Heart left ventricle (tissue), 13 donors: ENCODE measurements around the gene IFIT3.

Experiments
- CTCF ChIP-seq, 12 donors: fragments of 200-600 bp; sonication (generic) in 4 of 12; IDR thresholded peaks; one replicate each; pipeline versions ENCODE4 v1.5.0 to v1.8.0; 2018 to 2022; ENCODE audit warnings: antibody characterized with exemption in 12 of 12, mild to moderate bottlenecking in 5 of 12
- POLR2A ChIP-seq, 2 donors: fragments of 450-650 bp; IDR thresholded peaks; one replicate each; pipeline ENCODE4 v1.6.1; 2017; ENCODE audit warnings: antibody characterized with exemption in 2 of 2, mild to moderate bottlenecking in 2 of 2, moderate library complexity in 2 of 2
- donor health status: ischemic (EF 13 %, LVEDD 7.1; RV severe dilation, severe dysfunction).
- donor health status: DM: no; HTN: yes; CAD: no.
- donor health status: DM: no; HTN: no; CAD: no.
- donor health status: ischemic (EF 25% LVEDD 6.9; RV normal size, moderate dysfunction).
- donor health status: ischemic (EF 25% LVEDD 5.7; RV mildly dilated, moderate dysfunction).
- donor health status: ischemic (EF 35%, LVEDD 5.7; RV mildly dilated, moderate dysfunction).
- donor health status: nonischemic (EF 11% LVEDD 7.7; RV severe dilation, severe dysfunction).
- donor health status: DM: yes; HTN: yes; CAD: no.
- donor health status: PGD.
- donor health status: ischemic (EF 29% LVEDD 5.4; RV normal size, mild dysfunction).
- donor health status: nonischemic (EF 23%, LVEDD 6.1; RV moderate dilation, normal function).

DNA sequence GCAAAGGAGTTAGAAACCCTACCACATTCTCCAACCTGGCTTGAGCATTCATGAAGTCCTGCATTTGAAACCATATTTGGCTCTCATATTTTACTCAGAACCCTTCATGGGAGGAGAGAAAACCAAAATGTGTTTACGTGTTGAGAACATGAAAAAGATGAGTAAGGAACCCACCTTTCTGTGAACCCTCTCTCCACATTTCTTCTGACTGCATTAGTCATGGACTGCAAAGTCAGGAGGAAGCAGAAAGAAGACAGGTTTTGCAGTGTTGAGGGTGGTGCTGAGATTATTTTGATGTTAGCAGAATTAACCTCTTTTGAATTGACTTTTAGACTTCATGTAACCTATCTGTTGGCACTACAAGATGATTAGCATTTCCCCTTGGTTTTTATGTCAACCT lies 55.0 kb downstream of the IFIT3 start:
- TF ChIP-seq CTCF (IDR thresholded peaks at IDR 0.05) (no peak), POLR2A (IDR thresholded peaks at IDR 0.05) (no peak)
